DLD1 (cell line): ENCODE data around the gene FGFR3.

Experiments
- in situ Hi-C: cut with HindIII; loops from 2 replicates; pipeline ENCODE4 v1.10.0; 2017; ENCODE audit warnings: low sequenced_read_pairs

The FGFR3 gene

GRCh38 chr4:1769692-1770091, 23.4 kb upstream of the FGFR3 start:
- in situ Hi-C loops, result no loop called here

DNA sequence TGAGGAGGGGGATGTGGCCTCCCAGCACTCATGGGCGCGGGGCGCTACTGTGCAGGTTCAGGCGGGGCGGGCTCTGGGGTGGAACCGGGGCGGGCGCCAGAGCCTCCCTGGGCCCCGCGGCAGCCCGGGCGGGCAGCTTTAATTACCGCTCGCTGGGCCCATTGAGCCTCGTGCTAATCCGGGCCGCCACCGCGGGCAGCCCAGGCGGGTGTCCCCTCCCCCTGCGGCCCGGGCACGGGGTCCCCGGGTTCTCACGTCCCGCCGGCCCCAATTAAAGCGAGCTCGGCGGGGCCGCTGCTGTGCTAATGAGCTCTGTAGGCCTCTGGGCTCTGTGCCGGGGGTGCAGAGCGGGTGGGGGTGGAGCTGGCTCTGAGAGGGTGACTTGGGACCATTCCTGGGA, 22.8 kb upstream of the FGFR3 start:
- in situ Hi-C loops, result no loop called here

DNA sequence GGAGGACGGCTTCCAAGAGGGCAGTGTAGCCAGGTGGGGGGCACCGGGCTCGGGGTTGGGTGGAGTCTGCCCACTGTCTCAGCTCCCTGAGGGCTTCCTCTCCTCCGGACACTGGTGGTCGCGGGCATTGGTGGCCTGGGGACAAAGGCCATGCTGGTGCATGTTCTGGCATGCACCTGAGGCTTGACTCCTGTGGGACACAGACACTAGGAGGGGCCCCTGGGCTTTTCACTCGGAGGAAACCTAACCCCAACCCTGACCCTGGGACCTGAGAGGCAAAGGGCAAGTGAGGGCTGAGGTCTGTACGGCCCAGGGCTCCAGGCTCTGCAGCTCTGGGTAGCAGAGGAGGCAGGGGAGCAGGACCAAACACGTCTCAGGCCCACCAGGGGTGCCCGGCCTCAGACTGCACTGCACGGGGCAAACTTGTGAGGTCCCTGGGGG, 22.3 kb upstream of the FGFR3 start:
- in situ Hi-C loops, result no loop called here

DNA sequence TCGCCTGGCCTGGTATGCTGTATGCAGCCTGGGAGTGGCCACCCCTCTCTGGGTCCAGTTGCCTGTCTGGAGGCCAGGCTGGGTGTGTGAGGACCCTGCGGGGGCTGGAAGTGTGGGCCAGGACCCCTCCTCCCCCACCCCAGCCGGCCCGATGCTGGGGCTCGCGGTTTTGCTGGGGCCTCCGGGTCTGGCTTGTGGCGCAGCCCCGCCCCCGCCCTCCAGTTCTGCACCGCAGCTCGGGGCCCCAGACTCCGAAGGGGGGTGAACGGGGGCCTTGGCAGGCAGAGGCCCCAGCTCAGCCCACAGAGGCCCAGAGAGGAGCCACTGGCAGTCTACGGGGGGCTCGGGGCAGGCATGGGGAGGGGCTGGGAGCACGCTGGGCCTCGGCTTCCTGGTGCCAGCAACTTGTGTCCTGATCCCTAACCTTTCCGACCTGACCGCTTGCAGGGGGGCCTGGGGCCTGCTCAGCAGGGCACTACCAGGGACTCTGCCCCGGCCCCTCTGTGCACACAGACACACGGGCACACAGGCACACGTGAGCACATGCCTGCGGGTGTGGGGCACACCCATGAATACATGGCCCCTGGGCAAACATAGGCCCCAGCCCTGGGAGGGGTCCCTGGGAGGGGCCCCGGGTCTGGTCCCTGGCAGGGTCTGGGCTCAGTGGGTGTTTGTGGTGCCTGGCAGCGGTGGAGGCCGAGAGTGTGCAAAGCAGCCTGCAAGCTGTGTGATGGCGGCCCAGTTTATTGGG, 21.4 kb upstream of the FGFR3 start:
- in situ Hi-C loops, result no loop called here

GRCh38 chr4:1772853-1773538, 20.1 kb upstream of the FGFR3 start:
- in situ Hi-C loops, result no loop called here

- in situ Hi-C loops, result no loop called here
Observed at GRCh38 chr4:1773754-1774153, 19.3 kb upstream of the FGFR3 start.

GRCh38 chr4:1775731-1776500, 17.2 kb upstream of the FGFR3 start:
- in situ Hi-C loops, result no loop called here

DNA sequence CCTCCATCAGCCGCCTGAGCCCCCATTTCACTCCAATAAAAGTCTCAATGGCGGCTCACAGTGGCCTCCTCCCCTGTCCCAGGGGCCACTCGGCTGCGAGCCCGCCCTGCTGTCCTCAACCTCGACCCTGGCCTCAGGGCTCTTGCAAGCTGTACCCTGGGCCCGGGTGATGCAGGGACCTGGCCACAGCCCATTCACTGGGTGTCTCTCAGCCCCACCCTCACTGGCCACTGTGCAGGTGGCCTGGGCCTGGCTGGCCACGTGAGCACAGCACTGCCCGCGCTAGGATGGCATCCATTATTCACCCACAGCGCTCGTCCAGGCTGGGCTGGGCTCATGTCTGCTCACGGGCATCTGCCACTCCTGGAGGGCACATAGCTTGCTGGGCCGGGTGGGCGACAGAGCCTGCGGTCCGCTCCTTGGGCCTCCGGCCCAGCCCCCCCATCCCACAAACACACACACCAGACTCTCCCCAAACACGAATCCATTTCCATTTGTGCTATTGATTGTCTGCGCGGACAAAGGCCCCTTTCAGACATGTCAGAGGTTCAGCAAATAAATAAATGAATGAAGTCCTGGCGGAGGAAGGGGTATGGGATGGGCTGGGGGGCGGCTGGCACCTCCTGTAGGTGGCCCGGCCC, 16.5 kb upstream of the FGFR3 start:
- in situ Hi-C loops, result no loop called here

DNA sequence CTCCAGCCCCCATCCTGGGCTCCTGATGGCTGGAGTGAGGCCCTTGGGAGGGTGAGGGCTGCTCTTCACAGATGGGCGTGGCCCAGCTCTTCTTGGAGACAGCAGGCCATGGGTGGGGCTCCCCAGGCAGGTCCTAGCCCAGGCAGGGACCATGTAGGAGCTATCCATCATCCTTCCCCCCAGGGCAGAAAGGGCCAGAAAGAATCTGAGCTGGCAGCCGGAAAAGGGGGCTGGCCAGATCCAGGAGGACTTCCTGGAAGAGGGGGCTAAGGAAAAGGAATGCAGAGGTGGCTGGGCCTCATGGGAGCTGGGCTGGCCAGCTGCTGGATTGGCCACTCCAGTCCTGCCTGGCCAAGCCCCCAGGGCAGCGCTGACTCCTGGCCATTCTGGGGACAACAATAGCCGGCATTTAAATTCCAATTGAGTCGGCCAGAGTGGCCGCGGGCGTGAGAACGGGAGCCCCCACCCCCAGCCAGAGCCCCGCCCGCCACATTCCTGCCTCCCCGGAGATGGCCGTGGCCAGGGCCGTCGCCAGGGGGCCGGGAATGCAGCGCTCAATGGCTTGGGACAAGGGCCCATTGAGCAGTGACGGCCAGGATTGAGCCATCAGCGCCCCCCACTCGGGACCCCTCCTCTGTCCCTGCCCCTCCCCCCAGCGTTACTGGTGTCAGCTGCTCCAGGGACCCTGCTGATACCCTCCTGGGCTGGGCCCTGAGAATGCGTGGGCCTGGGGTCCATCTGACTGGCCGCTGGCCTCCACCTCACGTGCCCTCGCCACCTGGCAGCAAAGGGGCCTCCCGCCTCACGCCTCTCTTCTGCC, 15.1 kb upstream of the FGFR3 start:
- in situ Hi-C loops, result no loop called here

GRCh38 chr4:1778642-1779392, 14.3 kb upstream of the FGFR3 start:
- in situ Hi-C loops, result no loop called here

DNA sequence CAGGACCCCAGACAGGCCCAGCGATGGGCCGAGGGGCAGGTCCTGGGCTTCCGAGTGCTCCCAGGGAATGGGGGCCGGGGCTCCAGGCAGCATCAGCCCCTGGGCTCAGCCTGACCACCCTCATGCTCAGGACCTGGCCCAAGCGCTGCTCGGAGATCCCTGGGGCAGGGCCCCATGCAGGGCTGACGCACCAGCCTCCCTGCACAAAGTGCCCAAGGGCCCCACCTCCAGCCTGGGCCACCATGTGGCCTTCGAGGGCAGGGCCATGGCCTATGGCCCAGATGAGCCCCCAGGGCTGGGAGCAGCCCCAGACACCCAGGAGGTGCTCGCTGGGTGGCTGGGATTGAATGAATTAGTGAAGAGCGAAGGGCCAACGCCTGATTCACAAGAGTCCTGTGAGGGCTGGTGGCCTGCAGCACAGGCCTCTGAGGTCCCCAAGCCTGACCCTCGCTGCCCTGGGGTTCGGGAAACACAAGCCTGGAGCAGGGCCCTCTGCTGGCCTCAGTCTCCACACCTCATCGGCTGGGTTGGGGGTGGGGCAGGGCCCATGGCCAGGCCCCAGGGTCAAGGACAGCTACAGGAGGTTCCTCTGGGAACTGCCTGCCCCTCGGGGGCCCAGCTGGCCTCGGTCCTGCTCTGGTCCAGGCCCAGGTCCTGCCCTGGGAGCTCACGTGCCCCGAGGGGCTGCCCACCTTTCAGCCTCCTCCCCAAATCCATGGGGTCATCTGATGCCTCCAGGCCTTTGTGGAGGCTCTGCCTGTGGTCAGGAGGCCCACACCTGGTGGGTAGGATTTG, 13.3 kb upstream of the FGFR3 start:
- in situ Hi-C loops, result no loop called here

GRCh38 chr4:1780435-1780834, 12.7 kb upstream of the FGFR3 start:
- in situ Hi-C loops, result no loop called here

- in situ Hi-C loops, result no loop called here
Observed at GRCh38 chr4:1783015-1783414, 10.1 kb upstream of the FGFR3 start.

- in situ Hi-C loops, result no loop called here
Observed at GRCh38 chr4:1783970-1784369, 9.1 kb upstream of the FGFR3 start.

DNA sequence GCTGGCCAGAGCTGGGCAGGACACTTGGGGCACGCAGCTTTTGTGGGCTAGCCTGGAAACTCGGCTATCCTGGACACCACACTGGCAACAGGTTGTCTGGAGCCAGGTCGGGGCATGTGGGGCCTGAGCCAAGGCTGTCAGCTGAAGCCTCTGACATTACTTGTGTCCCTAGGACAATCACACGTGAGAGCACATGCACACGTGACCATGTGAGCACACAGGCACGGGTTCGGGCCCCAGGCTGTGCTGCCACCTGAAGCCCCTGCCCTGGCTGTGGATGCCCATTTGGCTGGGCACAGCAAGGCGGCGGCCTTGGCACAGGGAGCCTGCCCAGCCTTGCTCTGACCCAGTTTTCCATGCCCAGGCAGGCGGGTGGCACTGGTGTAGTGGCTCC, 8.7 kb upstream of the FGFR3 start:
- in situ Hi-C loops, result no loop called here

DNA sequence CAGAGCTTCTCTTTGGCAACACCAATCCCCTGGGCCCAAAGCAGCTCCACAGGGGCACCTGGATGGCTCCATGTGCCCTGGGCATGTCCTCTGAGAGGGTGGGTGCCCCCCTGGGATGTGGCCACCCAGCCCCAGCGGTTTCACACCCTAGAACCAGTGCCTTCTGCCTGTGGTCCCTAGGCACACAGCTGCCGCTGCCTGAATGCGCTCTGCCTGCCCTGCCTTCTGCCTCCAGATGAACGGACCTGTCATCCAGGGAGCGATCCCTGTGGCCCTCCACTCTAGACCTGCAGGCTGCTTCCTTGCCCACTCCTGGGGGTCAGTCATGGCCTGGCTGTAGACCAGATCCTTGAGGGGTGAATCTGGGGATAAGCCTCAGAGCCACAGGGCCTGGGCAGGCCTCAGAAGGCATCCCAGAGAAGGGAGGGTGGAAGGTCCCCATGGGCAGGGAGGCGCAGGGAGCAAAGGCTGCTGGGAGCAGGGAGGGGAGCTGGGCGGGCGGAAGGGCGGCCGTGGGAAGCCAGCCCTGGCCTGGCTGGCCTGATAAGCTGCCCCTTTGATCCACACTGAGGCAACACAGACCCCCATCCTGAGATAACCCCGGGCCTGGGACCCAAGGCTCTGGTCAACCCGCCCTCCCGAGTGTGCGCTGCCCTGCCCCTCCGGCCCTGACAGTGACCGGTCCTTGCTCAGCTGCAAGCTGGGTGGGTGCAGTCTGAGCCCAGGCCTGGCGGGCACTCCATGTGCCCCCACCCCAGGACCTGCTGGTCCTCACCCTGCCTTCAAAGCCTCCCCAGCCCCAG, 8.1 kb upstream of the FGFR3 start:
- in situ Hi-C loops, result no loop called here

- in situ Hi-C loops, result no loop called here
Observed at GRCh38 chr4:1785592-1785991, 7.5 kb upstream of the FGFR3 start.
